Urinary bladder (tissue), 4 donors: ENCODE data around the gene DPP6. TPM values are rescaled to one million over a fixed set of nuclear protein-coding genes. Genes with fewer than 3 reads are reported as not detected.

Experiments used
- DNase-seq: peaks from one replicate; pipeline ENCODE4 v3.0.0-alpha.2; 2015; ENCODE audit errors: extremely low spot score
- H3K27ac ChIP-seq: one replicate; pipeline ENCODE4 v1.5.1; 2013; ENCODE audit warnings: low read depth, mild to moderate bottlenecking, moderate library complexity
- H3K36me3 ChIP-seq: one replicate; pipeline ENCODE4 v1.6.1; 2013; ENCODE audit warnings: mild to moderate bottlenecking, moderate library complexity; ENCODE audit not compliant: insufficient read depth
- H3K4me1 ChIP-seq: one replicate; pipeline ENCODE4 v1.6.1; 2013; ENCODE audit warnings: mild to moderate bottlenecking, moderate library complexity; ENCODE audit not compliant: insufficient read depth
- H3K4me3 ChIP-seq: one replicate; pipeline ENCODE4 v1.5.1; 2013; ENCODE audit warnings: low read depth, low read length
- WGBS: extraction: QIAGEN DNeasy Blood & Tissue Kit; methylation state at CpG from one replicate; pipeline ENCODE4 v1.1.7; 2013; 5-methylcytosine and 5-hydroxymethylcytosine counted together
- polyA plus RNA-seq: library from polyadenylated mRNA; stranded (reverse); fragments of 200-250 nt; gene quantifications from one replicate; pipeline ENCODE4 v1.2.3, GENCODE V29; 2013
- total RNA-seq: library from RNA; depleted of rRNA; stranded (reverse); fragments of >200 nt; gene quantifications from one replicate; pipeline ENCODE4 v1.2.3, GENCODE V29; 2014
- donor health status: healthy with polysubstance abuse.
- donor health status: healthy.

The DPP6 gene
- total and polyA plus RNA-seq, 2 donors, result 1.2 to 2.4 TPM

GRCh38 chr7:154832557-154833138 is 780.5 kb downstream of the DPP6 start:
- Histone ChIP-seq H3K4me3 (no peak overlapping the region), H3K27ac (no peak overlapping the region), H3K36me3 (no peaks in the 10 kb centered on the region), H3K4me1 (no peaks in the 10 kb centered on the region)
- 69% methylated on average over 12 of the region's 12 CpGs for WGBS
- no peak for DNase-seq

GRCh38 chr7:154836021-154836448 is 783.8 kb downstream of the DPP6 start:
- no peaks in the 10 kb centered on the region for H3K36me3 ChIP-seq
- H3K4me3 ChIP-seq, result no peak overlapping the region
- DNase-seq, result no peak
- H3K27ac ChIP-seq, result no peak overlapping the region
- 62% methylated on average over 13 of the region's 13 CpGs for WGBS
- no peaks in the 10 kb centered on the region for H3K4me1 ChIP-seq

GRCh38 chr7:154837087-154837486 is 784.9 kb downstream of the DPP6 start:
- Histone ChIP-seq H3K4me1 (no peaks in the 10 kb centered on the region), H3K36me3 (no peaks in the 10 kb centered on the region), H3K27ac (no peak overlapping the region), H3K4me3 (no peak overlapping the region)
- DNase-seq, result no peak
- WGBS, result 96% methylated on average over 8 of the region's 8 CpGs

- Histone ChIP-seq H3K4me3 (no peak overlapping the region), H3K36me3 (no peaks in the 10 kb centered on the region), H3K27ac (no peak overlapping the region), H3K4me1 (no peaks in the 10 kb centered on the region)
- 83% methylated on average over 5 of the region's 5 CpGs for WGBS
- no peak for DNase-seq
Observed at GRCh38 chr7:154837622-154838021, 785.4 kb downstream of the DPP6 start.

- H3K4me1 ChIP-seq, result no peaks in the 10 kb centered on the region
- 89% methylated on average over 7 of the region's 7 CpGs for WGBS
- H3K4me3 ChIP-seq, result no peak overlapping the region
- no peaks in the 10 kb centered on the region for H3K36me3 ChIP-seq
- no peak for DNase-seq
- no peak overlapping the region for H3K27ac ChIP-seq
Observed at GRCh38 chr7:154840086-154840485, 787.9 kb downstream of the DPP6 start.

GRCh38 chr7:154841731-154842331 is 789.6 kb downstream of the DPP6 start:
- DNase-seq, result no peak
- Histone ChIP-seq H3K4me1 (no peaks in the 10 kb centered on the region), H3K36me3 (no peaks in the 10 kb centered on the region), H3K4me3 (no peak overlapping the region), H3K27ac (no peak overlapping the region)
- 15% methylated on average over 18 of the region's 18 CpGs for WGBS

GRCh38 chr7:154842591-154842990 is 790.4 kb downstream of the DPP6 start:
- Histone ChIP-seq H3K4me1 (no peaks in the 10 kb centered on the region), H3K27ac (no peak overlapping the region), H3K4me3 (no peak overlapping the region), H3K36me3 (no peaks in the 10 kb centered on the region)
- WGBS, result 7% methylated on average over 6 of the region's 6 CpGs
- DNase-seq, result no peak

- no peak for DNase-seq
- Histone ChIP-seq H3K36me3 (no peaks in the 10 kb centered on the region), H3K4me1 (no peaks in the 10 kb centered on the region), H3K4me3 (no peak overlapping the region), H3K27ac (no peak overlapping the region)
- WGBS, result 89% methylated on average over 5 of the region's 5 CpGs
Observed at GRCh38 chr7:154843670-154844237, 791.6 kb downstream of the DPP6 start.

- Histone ChIP-seq H3K36me3 (no peaks in the 10 kb centered on the region), H3K4me3 (no peak overlapping the region), H3K4me1 (no peaks in the 10 kb centered on the region), H3K27ac (no peak overlapping the region)
- no peak for DNase-seq
- 86% methylated on average over 5 of the region's 5 CpGs for WGBS
Observed at GRCh38 chr7:154844499-154844898, 792.3 kb downstream of the DPP6 start.

- Histone ChIP-seq H3K4me1 (no peaks in the 10 kb centered on the region), H3K36me3 (no peaks in the 10 kb centered on the region), H3K27ac (no peak overlapping the region), H3K4me3 (no peak overlapping the region)
- WGBS, result 91% methylated on average over 5 of the region's 5 CpGs
- DNase-seq, result no peak
Observed at GRCh38 chr7:154844955-154845354, 792.8 kb downstream of the DPP6 start.

- Histone ChIP-seq H3K27ac (no peak overlapping the region), H3K36me3 (no peaks in the 10 kb centered on the region)
Observed at GRCh38 chr7:154848464-154848863, 796.3 kb downstream of the DPP6 start.

GRCh38 chr7:154852205-154852604 is 800.0 kb downstream of the DPP6 start:
- no peak for DNase-seq
- Histone ChIP-seq H3K27ac (no peak overlapping the region), H3K4me1 (no peaks in the 10 kb centered on the region), H3K36me3 (no peaks in the 10 kb centered on the region), H3K4me3 (no peak overlapping the region)
- 87% methylated on average over 4 of the region's 4 CpGs for WGBS

More at GRCh38 chr7:154848464-154848863, 796.3 kb downstream of the DPP6 start:
- WGBS, result 62% methylated on average over 2 of the region's 2 CpGs
- no peak for DNase-seq
- no peaks in the 10 kb centered on the region for H3K4me1 ChIP-seq
- no peak overlapping the region for H3K4me3 ChIP-seq

- Histone ChIP-seq H3K27ac (no peak overlapping the region), H3K36me3 (no peaks in the 10 kb centered on the region), H3K4me1 (no peaks in the 10 kb centered on the region), H3K4me3 (no peak overlapping the region)
- WGBS, result 88% methylated on average over 8 of the region's 8 CpGs
- DNase-seq, result no peak
Observed at GRCh38 chr7:154853063-154853726, 801.0 kb downstream of the DPP6 start.

GRCh38 chr7:154853727-154854095 is 801.5 kb downstream of the DPP6 start:
- Histone ChIP-seq H3K36me3 (no peaks in the 10 kb centered on the region), H3K4me3 (no peak overlapping the region), H3K4me1 (no peaks in the 10 kb centered on the region), H3K27ac (no peak overlapping the region)
- 86% methylated on average over 4 of the region's 4 CpGs for WGBS
- no peak for DNase-seq
